ENCODE measurements around the gene RTL5.

DNA sequence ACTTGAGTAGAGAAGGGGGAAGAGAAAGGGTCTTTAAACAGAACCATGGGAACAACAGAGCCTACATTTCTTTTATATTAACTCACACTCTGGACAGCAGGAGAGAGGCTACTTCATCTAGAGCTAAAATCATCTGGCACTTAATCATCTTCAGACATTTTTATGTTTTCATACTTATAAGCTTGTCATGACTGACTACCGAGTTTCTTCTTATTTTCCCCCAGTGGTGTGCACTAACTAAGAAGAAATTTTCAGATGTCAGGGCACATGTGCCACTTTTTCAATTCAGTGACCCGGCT is 11.8 kb upstream of the RTL5 start:
- no peak for TF ChIP-seq POLR2A (IDR thresholded peaks at IDR 0.05; ENCODE audit: low read depth)
- TF ChIP-seq, protein P1, sequence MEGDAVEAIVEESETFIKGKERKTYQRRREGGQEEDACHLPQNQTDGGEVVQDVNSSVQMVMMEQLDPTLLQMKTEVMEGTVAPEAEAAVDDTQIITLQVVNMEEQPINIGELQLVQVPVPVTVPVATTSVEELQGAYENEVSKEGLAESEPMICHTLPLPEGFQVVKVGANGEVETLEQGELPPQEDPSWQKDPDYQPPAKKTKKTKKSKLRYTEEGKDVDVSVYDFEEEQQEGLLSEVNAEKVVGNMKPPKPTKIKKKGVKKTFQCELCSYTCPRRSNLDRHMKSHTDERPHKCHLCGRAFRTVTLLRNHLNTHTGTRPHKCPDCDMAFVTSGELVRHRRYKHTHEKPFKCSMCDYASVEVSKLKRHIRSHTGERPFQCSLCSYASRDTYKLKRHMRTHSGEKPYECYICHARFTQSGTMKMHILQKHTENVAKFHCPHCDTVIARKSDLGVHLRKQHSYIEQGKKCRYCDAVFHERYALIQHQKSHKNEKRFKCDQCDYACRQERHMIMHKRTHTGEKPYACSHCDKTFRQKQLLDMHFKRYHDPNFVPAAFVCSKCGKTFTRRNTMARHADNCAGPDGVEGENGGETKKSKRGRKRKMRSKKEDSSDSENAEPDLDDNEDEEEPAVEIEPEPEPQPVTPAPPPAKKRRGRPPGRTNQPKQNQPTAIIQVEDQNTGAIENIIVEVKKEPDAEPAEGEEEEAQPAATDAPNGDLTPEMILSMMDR (IDR thresholded peaks at IDR 0.05): no peak
